ENCODE results near the gene NRGN. TPM values are rescaled to one million over a fixed set of nuclear protein-coding genes. Genes with fewer than 3 reads are reported as not detected.
"Not testable (repeated sequence)": the region's sequence is repeated elsewhere in the genome, so short reads cannot be mapped to it uniquely, and the experiment has no call there.

The NRGN gene
- total RNA-seq, 4 donors from 2014 or later = 0.40 to 3.6 (median 2.7) TPM

- H3K36me3 ChIP-seq = peaks cover 0 to 3% of the 10 kb centered on the region in 2 donors
- intact Hi-C loops (cut with DNase I) = no loop called here
These were observed 26.4 kb downstream of the NRGN start for GRCh38 chr11:124766156-124766555.

GRCh38 chr11:124768914-124769313 lies 29.2 kb downstream of the NRGN start:
- no peak for DNase-seq
- Histone ChIP-seq H3K27me3 (no peaks in the 10 kb centered on the region), H3K9me3 (no peaks in the 10 kb centered on the region), H3K4me1 (peaks cover 10 to 41% of the 10 kb centered on the region in 2 donors), H3K4me3 (replicated peaks in 1 of 3) (no peak overlapping the region), H3K36me3 (peaks cover 0 to 3% of the 10 kb centered on the region in 2 donors), H3K27ac (peak overlapping the region in 2 of 3 donors; percentile 29 to 55)
- TF ChIP-seq POLR2A (IDR thresholded peaks at IDR 0.05) = no peak
- no peak for TF ChIP-seq CTCF (IDR thresholded peaks at IDR 0.05)
- 89 to 93% methylated on average over 8 of the region's 8 CpGs for WGBS, 2 donors
- intact Hi-C loops (cut with DNase I) = no loop called here

More at GRCh38 chr11:124766156-124766555, 26.4 kb downstream of the NRGN start:
- no peak for DNase-seq
- Histone ChIP-seq H3K27me3 (no peaks in the 10 kb centered on the region), H3K4me1 (peaks cover 13 to 52% of the 10 kb centered on the region in 2 donors), H3K4me3 (replicated peaks in 1 of 3) (no peak overlapping the region), H3K9me3 (no peaks in the 10 kb centered on the region), H3K27ac (peak overlapping the region in 2 of 3 donors; percentile 46 to 89)
- WGBS, 2 donors = 97 to 98% methylated on average over 2 of the region's 2 CpGs
- TF ChIP-seq CTCF (IDR thresholded peaks at IDR 0.05) = no peak
- TF ChIP-seq POLR2A (IDR thresholded peaks at IDR 0.05) = no peak

- 98% methylated on average over 8 of the region's 8 CpGs for WGBS, 2 donors
- Histone ChIP-seq H3K9me3 (no peaks in the 10 kb centered on the region), H3K36me3 (peaks cover 0 to 3% of the 10 kb centered on the region in 2 donors), H3K27me3 (no peaks in the 10 kb centered on the region), H3K4me3 (replicated peaks in 1 of 3) (no peak overlapping the region), H3K4me1 (peaks cover under 1 to 29% of the 10 kb centered on the region in 2 donors), H3K27ac (peak overlapping the region; percentile 29 to 55 (median 32))
- intact Hi-C loops (cut with DNase I) = no loop called here
- TF ChIP-seq CTCF (IDR thresholded peaks at IDR 0.05) = no peak
- no peak for TF ChIP-seq POLR2A (IDR thresholded peaks at IDR 0.05)
- DNase-seq = peak in 1 of 2 donors; percentile 19
These were observed 30.3 kb downstream of the NRGN start for GRCh38 chr11:124769806-124770774.

- H3K4me1 ChIP-seq = peaks cover 4 to 21% of the 10 kb centered on the region in 2 donors
- H3K36me3 ChIP-seq; intact Hi-C loops (cut with DNase I); H3K27me3 ChIP-seq; H3K27ac ChIP-seq; H3K9me3 ChIP-seq; H3K4me3 ChIP-seq (replicated peaks in 1 of 3); DNase-seq: not testable (repeated sequence)
- WGBS, 2 donors = 97% methylated on average over 6 of the region's 6 CpGs
These were observed 31.2 kb downstream of the NRGN start for GRCh38 chr11:124770959-124771358.

- Histone ChIP-seq H3K36me3 (no peaks in the 10 kb centered on the region), H3K27me3 (no peaks in the 10 kb centered on the region), H3K4me3 (replicated peaks in 1 of 3) (no peak overlapping the region), H3K9me3 (no peaks in the 10 kb centered on the region), H3K27ac (no peak overlapping the region), H3K4me1 (peaks cover 0 to 12% of the 10 kb centered on the region in 2 donors)
- DNase-seq = no peak
- intact Hi-C loops (cut with DNase I) = no loop called here
- TF ChIP-seq CTCF (IDR thresholded peaks at IDR 0.05) = no peak
- no peak for TF ChIP-seq POLR2A (IDR thresholded peaks at IDR 0.05)
- 87 to 94% methylated on average over 7 of the region's 7 CpGs for WGBS, 2 donors
These were observed 37.3 kb downstream of the NRGN start for GRCh38 chr11:124776865-124777645.
